HCT116 (cell line): ENCODE results near the gene ZFP36L2. TPM values are rescaled to one million over a fixed set of nuclear protein-coding genes. Genes with fewer than 3 reads are reported as not detected.

Source experiments
- ATAC-seq: fragments of 200-7000 bp; cut with Tn5 transposase; 2 replicates; pipeline ENCODE4 v1.9.1; 2020; ENCODE audit warnings: mild to moderate bottlenecking, moderate library complexity
- BruUV-seq: library from RNA; stranded (reverse); fragments of 400-500 nt; replicated peaks from 2 replicates; lab custom pipeline; 2021; lab: Mats Ljungman, UMichigan
- CTCF ChIA-PET: fragments of 300-600 bp; sonication (Branson Sonifier 250); formaldehyde crosslinking; loops from one replicate; lab custom pipeline; 2021; ENCODE audit warnings: antibody characterized with exemption; lab: Charles Lee
- POLR2A ChIA-PET: fragments of 300-600, 350-600 bp; sonication (Branson Sonifier 250); formaldehyde crosslinking; loops from one replicate; lab custom pipeline; 2021; ENCODE audit warnings: antibody characterized with exemption; lab: Charles Lee
- RAD21 ChIA-PET, 2 experiments: fragments of 300-600 bp; sonication (Branson Sonifier 250); formaldehyde crosslinking; loops; one replicate each; lab custom pipeline; 2023; ENCODE audit warnings: low total read pairs in 2 of 2; ENCODE audit not compliant: uncharacterized antibody in 2 of 2, unreplicated experiment in 2 of 2, low non-redundant PET in 1 of 2; lab: Charles Lee
- DNase-seq: peaks from one replicate; pipeline ENCODE4 v3.0.0-alpha.2; 2010; ENCODE audit warnings: low read depth, low spot score
- H2AFZ ChIP-seq: fragments of 200-600 bp; shearing (Covaris generic), sonication (generic); 2 replicates; pipeline ENCODE4 v1.6.1; 2017; ENCODE audit warnings: low read depth, mixed run types, mixed read lengths, antibody characterized with exemption, low read length; ENCODE audit not compliant: poor library complexity, severe bottlenecking
- H3K27ac ChIP-seq: 2 replicates; pipeline ENCODE4 v1.5.1; 2012; ENCODE audit warnings: low read depth, low read length
- H3K27me3 ChIP-seq: fragments of 200-600 bp; sonication (generic); 2 replicates; pipeline ENCODE4 v1.6.1; 2016; ENCODE audit warnings: mixed run types, low read length, mixed read lengths; ENCODE audit not compliant: insufficient read depth
- H3K36me3 ChIP-seq, 2 experiments: fragments of 200-500 bp in 1 of 2; fragments of 200-600 bp in 1 of 2; sonication (Bioruptor generic) in 1 of 2; sonication (generic) in 1 of 2; 2 replicates each; pipeline versions ENCODE4 v1.5.1 to v1.6.1; 2014 to 2016; ENCODE audit warnings: low read length in 2 of 2, inconsistent platforms in 1 of 2, mixed read lengths in 1 of 2, mixed run types in 1 of 2; ENCODE audit not compliant: insufficient read depth in 2 of 2, control insufficient read depth in 1 of 2
- H3K4me1 ChIP-seq, 2 experiments: fragments of 200-600 bp in 1 of 2; sonication (generic) in 1 of 2; 2 replicates each; pipeline versions ENCODE4 v1.5.1 to v1.6.1; 2012 to 2017; ENCODE audit warnings: low read length in 2 of 2, inconsistent platforms in 1 of 2, mild to moderate bottlenecking in 1 of 2, mixed read lengths in 1 of 2, mixed run types in 1 of 2, moderate library complexity in 1 of 2; ENCODE audit not compliant: insufficient read depth in 2 of 2, control insufficient read depth in 1 of 2
- H3K4me2 ChIP-seq: fragments of 200-600 bp; sonication (generic); 2 replicates; pipeline ENCODE4 v1.6.1; 2017; ENCODE audit warnings: mixed run types, low read length, mixed read lengths
- H3K4me3 ChIP-seq, 2 experiments: fragments of 200-600 bp in 1 of 2; sonication (generic) in 1 of 2; replicated peaks in 1 of 2; 2 replicates each; pipeline ENCODE4 v1.5.1; 2011 to 2016; ENCODE audit warnings: low read length in 2 of 2, control low read depth in 1 of 2, low read depth in 1 of 2, mild to moderate bottlenecking in 1 of 2, mixed read lengths in 1 of 2, mixed run types in 1 of 2
- H3K79me2 ChIP-seq: fragments of 200-600 bp; sonication (generic); 2 replicates; pipeline ENCODE4 v1.6.1; 2017; ENCODE audit warnings: mild to moderate bottlenecking, mixed run types, low read length, moderate library complexity, mixed read lengths; ENCODE audit not compliant: insufficient read depth
- H3K9ac ChIP-seq: fragments of 200-600 bp; sonication (generic); 2 replicates; pipeline ENCODE4 v1.6.1; 2016; ENCODE audit warnings: low read length, mixed read lengths
- H3K9me2 ChIP-seq: fragments of 200-600 bp; sonication (generic), shearing (Covaris generic); 2 replicates; pipeline ENCODE4 v1.6.1; 2017; ENCODE audit warnings: mixed run types, mild to moderate bottlenecking, moderate library complexity; ENCODE audit not compliant: insufficient read depth
- H3K9me3 ChIP-seq, 2 experiments: fragments of 200-500 bp in 1 of 2; fragments of 200-600 bp in 1 of 2; sonication (Bioruptor generic) in 1 of 2; sonication (generic) in 1 of 2; 2 replicates each; pipeline ENCODE4 v1.6.1; 2014 to 2017; ENCODE audit warnings: low read length in 2 of 2, mixed read lengths in 2 of 2, inconsistent platforms in 1 of 2, low read depth in 1 of 2, mild to moderate bottlenecking in 1 of 2, mixed run types in 1 of 2, moderate library complexity in 1 of 2; ENCODE audit not compliant: control insufficient read depth in 1 of 2, insufficient read depth in 1 of 2
- H4K20me1 ChIP-seq: fragments of 200-600 bp; sonication (generic), shearing (Covaris generic); 2 replicates; pipeline ENCODE4 v1.6.1; 2017; ENCODE audit warnings: mixed run types, mild to moderate bottlenecking, moderate library complexity; ENCODE audit not compliant: insufficient read depth
- EZH2phosphoT487 ChIP-seq: fragments of 200-600 bp; IDR thresholded peaks from 2 replicates; pipeline ENCODE4 v1.6.1; 2018; ENCODE audit warnings: antibody characterized with exemption, borderline replicate concordance
- POLR2AphosphoS5 ChIP-seq: IDR thresholded peaks from 2 replicates; pipeline ENCODE4 v1.6.1; 2011; ENCODE audit warnings: mild to moderate bottlenecking, low read depth, low read length, moderate library complexity
- intact Hi-C: fragments of 100-400 bp; cut with micrococcal nuclease; formaldehyde crosslinking; loops from 2 replicates; pipeline ENCODE4 v1.10.0; 2022
- total RNA-seq: library from RNA; stranded (reverse); gene quantifications from one replicate; pipeline ENCODE4 v1.2.1, GENCODE V29; 2021; ENCODE audit not compliant: unreplicated experiment

The ZFP36L2 gene
- total RNA-seq, 1 experiment from 2014 or later, result 30.3 TPM

GRCh38 chr2:43174368-43174916 is 52.0 kb downstream of the ZFP36L2 start:
- no peak overlapping the region for H3K27ac ChIP-seq
- ATAC-seq, result no peak

More at GRCh38 chr2:43174368-43174916, 52.0 kb downstream of the ZFP36L2 start:
- BruUV-seq, result no TSS peak
- H3K36me3 ChIP-seq, result no peaks in the 10 kb centered on the region
- H3K4me1 ChIP-seq, result peaks cover 33 to 53% of the 10 kb centered on the region in 2 experiments
- H3K79me2 ChIP-seq, result no peaks in the 10 kb centered on the region
- no peaks in the 10 kb centered on the region for H3K9me2 ChIP-seq
- ChIA-PET CTCF (interaction anchor here (1.2 kb wide), 1 partner anchor 47 kb away, joined by 3 read pairs; no protein-coding TSS in a partner anchor), RAD21 (interaction anchor here in 1 of 2 experiments (0.7 kb wide), 1 partner anchor 26 kb away, joined by 5 read pairs; no protein-coding TSS in a partner anchor), POLR2A (no interaction called here)
- no peak overlapping the region for H3K4me2 ChIP-seq
- H3K9ac ChIP-seq, result no peak overlapping the region
- intact Hi-C loops, result no loop called here
- H3K9me3 ChIP-seq, result no peaks in the 10 kb centered on the region
- no peak for DNase-seq
- no peak overlapping the region for H3K4me3 ChIP-seq
- no peaks in the 10 kb centered on the region for H3K27me3 ChIP-seq
- H4K20me1 ChIP-seq, result no peaks in the 10 kb centered on the region
- TF ChIP-seq EZH2phosphoT487 (no peak), POLR2AphosphoS5 (no peak)
- H2AFZ ChIP-seq, result no peak overlapping the region
